GM18873 (cell line): Measurements from ENCODE around the gene TRIM47.
"Not testable (repeated sequence)": the region's sequence is repeated elsewhere in the genome, so short reads cannot be mapped to it uniquely, and the experiment has no call there.

Experiments used
- ATAC-seq: cut with Tn5 transposase; IDR thresholded peaks from one replicate; pipeline ENCODE4 v1.9.1; 2021; ENCODE audit warnings: mild to moderate bottlenecking, moderate library complexity, moderate number of reproducible peaks; ENCODE audit not compliant: unreplicated experiment, low FRiP score

The TRIM47 gene

DNA sequence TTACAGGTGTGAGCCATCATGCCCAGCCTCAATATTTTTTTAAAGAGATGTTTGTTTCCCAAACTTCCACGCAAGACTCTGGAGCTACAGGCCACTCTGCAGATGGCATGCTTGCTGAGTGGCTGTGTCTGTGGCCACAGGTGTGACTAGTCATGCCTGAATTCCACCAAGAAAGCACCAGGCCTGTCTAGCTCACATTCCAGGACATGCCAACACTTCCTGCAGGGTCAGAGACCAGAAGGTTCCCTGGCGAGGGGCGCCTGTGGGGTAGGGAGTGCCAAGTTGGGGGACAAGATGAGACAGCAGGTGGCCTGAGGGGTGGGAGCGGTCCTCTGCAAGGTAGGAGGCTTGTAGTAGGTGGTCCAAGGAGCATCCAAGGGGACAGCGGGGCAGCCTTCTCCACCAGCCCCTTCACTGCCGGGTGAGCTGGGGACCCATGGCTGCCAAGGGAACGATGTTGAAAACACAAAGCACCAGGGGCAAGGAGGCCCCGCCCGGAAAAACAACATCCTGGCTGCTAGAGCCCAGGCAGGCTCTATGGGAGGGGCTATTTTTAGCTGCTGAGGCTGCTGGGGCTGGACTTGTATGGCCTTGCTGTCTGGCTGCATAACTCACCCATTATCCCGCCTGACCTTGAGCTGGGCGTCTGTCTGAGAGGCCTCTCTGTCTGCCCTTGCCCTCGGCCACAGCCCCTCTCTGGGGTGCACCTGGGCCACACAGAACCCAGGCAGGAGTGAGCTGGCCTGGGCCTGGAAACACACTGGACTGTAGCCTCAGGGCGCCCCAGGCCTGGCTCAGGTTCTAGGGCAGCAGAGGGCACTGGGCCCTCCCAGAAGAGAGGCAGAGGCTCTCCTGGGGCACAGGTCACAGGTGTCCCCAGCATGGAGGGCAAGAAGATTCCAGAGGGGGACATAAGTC is 5.7 kb downstream of the TRIM47 start:
- no peak for ATAC-seq

DNA sequence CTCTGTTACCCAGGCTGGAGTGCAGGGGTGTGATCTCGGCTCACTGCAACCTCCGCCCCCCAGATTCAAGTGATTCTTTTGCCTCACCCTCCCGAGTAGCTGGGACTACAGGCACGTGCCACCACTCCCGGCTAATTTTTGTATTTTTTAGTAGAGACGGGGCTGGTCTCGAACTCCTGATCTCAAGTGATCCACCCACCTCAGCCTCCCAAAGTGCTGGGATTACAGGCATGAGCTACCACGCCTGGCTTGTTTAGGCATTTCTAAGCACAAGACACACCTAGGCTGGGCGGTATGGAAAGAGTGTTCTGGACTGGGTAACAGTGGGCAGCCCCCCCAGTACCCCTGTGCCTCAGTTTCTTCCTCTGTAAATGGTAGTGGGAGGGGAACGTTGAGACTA is 8.2 kb downstream of the TRIM47 start:
- not testable (repeated sequence) for ATAC-seq

DNA sequence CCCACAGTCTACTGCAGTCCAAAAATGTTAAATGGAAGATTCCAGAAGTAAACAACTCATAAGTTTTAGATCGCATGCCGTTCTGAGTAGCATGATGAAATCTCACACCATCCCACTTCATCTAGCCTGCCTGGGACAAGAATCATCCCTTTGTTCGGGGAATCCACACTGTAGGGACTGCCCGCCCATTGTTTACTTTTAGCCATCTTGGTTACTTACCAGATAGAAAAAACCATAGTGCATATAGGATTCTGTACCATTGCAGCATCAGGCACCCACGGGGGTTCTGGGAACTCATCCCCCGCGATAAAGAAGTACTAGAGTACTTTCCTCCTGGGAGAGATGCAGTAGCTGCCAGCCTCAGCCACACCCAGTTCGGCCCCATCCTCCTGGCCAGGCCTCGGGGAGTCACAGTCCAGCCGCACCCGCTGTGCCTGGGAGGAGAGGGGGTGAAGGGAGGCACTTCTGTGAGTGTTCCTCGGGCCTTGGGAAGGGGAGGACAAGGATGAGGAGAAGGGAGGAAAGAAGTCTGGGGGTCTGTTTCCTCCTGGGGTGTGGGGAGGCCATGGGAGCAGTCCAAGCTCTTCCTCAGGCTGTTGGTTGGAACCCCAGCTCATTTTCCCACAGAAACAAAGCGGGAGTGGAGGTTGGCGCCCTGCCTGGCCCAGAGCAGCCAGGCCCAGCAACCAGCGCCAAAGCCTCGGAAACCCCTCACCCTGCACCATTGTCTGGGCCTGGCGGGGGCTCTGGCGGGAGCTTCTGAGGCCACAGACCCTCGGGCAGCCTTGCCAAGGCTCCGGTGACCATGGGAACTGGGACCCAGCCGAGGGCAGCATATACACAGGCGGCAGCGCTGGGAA is 8.9 kb downstream of the TRIM47 start:
- ATAC-seq, result no peak

DNA sequence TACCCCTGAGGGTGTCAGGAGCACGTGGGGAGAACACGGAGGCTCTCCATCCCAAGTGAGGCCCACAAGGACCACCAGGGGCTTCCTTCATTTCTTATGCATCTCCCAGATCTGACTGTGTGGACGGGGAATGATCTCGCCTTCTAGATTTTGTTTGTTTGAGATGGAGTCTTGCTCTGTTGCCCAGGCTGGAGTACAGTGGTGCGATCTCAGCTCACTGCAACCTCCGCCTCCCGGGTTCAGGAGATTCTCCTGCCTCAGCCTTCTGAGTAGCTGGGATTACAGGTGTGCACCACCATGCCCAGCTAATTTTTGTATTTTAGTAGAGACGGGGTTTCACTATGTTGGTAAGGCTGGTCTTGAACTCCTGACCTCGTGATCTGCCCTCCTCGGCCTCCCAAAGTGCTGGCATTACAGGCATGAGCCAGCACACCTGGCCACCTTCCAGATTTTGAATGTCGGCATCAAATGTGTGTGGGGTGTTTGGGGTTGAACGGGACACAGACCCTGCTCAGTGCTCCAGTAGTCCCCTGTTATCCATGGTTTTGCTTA is 9.6 kb downstream of the TRIM47 start:
- ATAC-seq, result not testable (repeated sequence)

DNA sequence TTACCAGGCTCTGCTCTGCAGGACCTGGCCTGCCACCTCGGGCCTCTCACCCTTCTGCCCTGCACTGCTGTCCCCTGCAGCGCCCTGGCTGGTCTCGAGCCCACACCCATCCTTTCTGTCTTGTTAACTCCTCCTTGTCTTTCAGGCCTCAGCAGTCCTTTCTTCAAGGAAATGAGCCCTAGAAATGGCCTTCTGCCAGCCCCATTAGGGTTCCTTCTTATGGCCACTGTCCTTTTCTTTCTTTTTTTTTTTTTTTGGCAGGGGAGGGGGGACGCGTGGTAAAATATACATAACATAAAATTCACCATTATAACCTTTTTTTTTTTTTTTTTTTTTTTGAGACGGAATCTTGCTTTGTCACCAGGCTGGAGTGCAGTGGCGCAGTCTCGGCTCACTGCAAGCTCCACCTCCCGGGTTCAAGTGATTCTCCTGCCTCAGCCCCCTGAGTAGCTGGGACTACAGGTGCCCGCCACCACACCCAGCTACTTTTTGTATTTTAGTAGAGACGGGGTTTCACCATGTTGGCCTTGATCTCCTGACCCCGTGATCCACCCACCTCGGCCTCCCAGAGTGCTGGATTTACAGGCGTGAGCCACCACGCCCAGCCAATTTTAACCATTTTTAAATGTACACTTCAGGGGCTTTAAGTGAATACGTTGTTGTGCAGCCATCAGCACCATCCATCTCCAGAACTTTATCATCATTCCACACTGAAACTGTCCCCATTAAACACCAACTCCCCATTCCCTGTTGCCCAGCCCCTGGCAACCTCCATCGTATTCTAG is 12.8 kb downstream of the TRIM47 start:
- ATAC-seq, result not testable (repeated sequence)

DNA sequence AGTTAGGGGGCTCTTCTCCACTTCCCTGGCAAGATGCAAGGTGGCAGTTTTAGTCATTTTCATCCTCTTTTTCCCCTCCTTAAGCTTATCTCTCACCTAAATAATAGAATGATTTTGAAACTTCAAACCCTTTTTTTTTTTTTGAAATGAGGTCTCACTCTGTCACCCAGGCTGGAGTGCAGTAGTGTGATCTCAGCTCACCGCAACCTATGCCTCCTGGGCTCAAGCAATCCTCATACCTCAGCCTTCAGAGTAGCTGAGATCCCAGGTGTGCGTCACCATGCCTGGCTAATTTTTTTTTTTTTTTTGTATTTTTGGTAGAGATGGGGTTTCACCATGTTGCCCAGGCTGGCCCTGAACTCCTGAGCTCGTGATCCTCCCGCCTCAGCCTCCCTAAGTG is 13.5 kb downstream of the TRIM47 start:
- not testable (repeated sequence) for ATAC-seq

DNA sequence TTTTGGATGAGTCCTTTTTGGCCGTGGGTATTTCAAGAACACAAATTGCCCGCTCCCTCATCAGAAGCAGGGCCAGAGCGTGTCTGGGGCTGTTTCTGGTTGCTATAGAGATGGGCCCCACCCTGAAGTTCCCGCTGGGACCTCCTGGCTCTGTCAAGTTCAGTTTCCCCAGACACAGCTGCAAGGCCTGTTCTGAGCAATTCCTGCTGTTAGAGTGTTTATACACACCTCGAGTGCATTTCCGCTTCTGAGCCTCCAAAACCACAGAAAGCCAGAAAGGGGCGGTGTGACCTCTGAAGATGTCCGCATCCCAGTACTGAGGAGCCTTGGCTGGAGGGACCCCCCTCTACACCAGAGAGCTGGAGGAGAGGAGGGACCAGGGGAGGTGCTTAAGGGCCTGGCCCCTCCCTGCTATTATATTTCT is 13.9 kb downstream of the TRIM47 start:
- ATAC-seq, result peak; percentile 77

DNA sequence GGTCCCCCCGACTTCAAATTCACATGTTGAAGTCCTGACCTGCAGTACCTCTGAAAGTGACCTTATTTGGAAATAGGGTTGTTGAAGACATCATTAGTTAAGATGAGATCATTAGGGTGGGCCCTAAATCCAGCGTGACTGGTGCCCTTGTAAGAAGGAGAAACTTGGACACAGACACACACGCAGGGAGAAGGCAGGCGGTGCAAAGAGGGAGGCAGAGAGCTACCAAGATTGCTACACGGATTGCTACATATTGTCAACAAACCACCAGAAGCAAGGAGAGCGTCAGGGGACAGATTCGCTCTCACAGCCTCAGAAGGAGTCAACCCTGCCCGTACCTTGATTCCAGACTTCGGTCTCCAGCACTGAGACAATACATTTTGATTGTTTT is 16.5 kb downstream of the TRIM47 start:
- no peak for ATAC-seq

DNA sequence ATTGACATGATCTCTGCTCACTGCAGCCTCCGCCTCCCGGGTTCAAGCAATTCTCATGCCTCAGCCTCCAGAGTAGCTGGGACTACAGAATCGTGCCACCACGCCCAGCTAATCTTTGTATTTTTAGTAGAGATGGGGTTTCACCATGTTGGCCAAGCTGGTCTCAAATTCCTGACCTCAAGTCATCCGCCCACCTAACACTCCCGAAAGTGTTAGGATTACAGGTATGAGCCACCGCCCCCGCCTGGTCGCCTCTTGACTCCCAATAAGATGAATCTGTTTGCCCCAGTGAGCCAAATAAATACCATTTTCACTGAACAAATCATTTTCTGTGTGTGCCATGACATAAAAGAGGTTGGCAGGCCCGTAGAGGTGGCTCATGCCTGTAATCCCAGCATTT is 19.0 kb downstream of the TRIM47 start:
- not testable (repeated sequence) for ATAC-seq

DNA sequence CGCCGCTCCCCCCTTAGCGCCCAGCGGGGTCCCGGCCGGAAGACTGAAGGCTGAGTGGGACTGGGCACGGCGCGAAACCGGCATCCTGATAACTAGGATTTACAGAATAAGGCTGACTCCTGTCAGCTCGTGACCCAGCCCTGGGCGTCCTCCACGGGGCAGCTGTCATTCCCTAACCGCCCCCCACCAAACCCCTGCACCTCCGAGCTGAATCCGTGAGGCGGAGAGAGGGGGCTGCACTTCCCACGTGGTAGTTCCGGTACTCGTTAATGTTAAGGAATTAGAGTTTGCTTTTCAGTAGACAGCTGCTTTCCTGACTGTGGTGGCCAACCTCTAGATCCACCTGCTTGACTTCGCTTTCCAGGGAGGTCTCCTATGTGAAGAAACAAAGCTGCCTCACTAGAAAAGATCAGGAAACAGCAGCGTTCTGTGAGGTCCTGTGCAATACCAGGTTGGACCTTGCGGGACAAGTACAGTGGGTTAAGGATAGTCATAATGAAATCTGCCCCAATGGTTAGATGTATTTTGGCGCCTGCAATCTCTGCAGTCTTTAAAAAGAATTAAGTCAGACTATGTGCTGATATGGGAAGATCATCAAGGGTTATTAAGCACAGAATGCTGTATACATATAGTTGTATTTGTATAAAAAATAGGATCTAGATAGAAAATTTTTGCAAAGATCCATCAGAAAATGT is 22.2 kb downstream of the TRIM47 start:
- ATAC-seq, result peak; percentile 19

DNA sequence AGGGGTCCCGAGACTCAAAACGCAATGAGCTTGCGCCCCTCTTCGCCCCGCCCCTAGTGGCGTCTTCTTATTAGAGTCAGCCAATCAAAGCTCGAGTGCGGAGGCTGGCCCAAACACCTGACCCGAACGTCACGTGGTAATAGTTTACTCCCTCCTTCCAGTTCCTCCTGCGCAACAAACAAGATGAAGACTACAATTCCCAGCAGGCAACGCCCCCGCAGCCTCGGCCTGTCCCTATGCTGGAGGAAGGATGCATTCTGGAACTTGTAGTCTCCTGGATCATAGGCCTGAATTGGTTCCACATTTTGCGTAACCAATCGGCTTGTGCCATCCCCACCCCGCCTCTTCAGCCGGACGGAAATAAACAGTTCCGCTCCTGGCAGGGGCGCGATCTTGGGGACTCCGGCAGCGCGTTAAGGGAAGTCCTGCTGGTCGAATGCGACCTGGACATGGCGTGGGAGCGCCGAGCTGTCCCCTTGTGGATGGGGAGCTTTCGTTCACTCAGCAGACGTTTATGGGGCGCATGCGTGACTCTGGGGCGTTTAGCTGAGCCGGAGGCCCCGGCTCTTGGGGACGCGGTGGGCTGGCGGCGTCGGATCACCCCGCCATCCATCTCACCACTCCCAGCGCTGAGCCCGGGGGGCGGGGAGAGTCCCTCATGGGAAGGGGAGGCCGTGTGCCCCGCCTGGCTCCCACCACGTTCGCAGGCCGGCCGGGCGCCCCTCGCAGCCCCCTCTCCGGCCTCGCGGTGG is 22.9 kb downstream of the TRIM47 start, which contains the start of gene WBP2:
TSS of gene WBP2 (minus strand) at position 26 of the 752 bp plus-strand sequence. CDS start 38 bp downstream, outside the sequence.
- ATAC-seq, result peak; percentile 88

DNA sequence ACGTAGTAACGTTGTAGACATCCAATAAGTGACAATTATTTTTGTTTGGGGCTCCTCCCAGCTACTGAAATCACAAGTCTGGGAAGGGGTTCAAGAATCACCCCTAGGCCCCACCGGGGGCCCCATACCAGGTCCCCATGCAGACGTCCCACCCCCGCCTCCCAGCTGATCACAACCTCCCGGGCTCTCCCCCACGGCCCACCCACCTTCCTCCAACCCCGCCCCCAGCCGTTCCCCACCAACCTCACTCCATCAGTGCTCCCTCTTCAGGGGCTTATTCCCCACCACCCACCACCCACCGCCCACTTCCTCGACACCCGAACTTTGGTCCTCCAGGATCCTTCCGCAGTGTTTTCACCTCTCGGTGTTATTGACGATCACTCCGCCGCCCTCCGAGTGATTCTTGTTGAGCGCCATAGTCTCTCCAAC is 23.5 kb downstream of the TRIM47 start:
- no peak for ATAC-seq

DNA sequence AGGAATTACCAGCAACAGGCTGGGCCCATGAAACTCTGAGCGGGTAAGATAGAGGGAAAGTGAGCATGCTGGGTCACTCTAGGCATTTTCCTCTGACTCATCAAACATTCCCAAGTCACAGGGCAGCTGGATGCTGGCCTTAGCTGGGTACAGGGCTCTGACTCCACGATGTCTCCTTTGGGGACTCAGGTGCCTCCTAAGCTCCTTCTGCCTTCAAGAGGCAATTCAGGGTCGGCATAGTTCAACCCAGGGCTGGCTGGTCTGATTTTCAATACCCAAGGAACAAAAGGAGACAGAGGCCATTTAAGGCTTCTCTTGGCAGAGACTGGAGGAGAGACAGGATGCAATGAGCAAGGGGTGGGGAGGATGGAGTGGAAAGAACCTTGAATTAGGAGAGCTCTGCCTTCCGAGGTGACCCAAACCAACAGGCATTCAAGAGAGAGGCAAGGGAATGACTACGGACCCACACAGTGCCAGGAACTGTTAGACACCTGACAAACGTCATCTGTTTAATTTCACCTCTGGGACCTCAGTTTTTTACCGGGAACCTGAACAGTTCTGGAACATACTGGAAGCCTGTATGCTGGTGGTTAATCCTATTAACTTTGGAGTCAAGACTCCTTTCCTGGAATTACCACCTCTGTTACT is 24.2 kb downstream of the TRIM47 start:
- ATAC-seq, result no peak

DNA sequence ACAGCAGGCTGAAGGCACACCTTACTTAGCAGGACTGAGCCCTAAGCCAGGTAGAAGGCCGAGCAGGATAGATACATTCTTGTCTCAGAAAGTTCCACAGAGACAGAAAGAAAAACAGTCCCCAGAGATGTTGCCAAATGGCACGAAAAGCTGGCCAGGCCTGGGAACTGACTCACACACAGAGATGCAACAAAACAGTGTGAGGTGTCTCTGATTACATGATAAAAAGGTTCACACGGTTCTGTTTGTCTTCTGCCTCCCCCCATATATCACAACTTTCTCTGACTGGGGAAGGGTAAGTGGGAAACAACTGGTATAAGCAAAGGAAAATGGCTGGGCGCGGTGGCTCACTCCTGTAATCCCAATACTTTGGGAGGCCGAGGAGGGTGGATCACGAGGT is 24.9 kb downstream of the TRIM47 start:
- no peak for ATAC-seq

DNA sequence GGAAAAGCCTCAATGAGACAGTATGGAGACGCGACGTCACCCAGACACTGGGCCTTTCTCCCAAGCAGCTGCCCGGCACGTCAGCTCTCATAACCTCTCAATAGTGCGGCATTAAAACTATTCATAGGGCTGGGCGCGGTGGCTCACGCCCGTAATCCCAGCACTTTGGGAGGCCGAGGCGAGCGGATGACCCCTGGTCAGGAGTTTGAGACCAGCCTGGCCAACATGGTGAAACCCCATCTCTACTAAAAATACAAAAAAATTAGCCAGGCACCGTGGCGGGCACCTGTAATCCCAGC is 26.7 kb downstream of the TRIM47 start:
- not testable (repeated sequence) for ATAC-seq

DNA sequence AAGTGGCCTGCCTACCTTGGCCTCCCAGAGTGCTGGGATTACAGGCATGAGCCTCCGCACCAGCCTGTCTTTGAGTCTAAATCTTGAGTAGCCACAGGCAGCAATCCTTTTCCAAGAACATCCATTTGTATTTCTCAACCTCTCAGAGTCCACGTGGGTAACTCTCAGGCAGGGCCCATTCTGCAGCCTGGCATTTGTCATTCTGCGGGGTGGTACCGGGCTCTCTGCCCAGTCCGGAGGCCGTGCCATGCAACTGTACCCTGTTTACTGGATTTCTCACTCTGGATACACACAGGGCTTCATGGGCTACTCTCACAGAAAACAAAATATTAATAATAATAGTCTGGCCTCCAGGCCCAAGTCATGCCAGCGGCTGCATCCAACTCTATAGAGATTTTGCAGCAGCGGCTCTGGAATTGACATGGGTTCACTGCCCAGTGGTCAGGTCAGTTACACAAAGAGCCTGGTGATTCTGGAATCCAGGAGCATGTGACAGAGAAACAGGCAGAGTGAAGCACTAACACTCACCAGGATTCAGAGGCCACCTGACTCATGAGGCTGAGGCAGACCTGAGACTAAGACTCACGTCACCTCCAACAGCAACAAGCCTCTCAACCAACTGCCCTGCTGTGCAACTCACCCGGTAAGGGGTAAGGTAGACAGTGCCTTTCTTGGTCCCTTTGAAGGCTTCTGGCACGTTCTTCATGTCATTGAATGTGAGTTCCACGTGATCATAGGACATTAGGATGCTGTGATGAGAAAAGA is 27.3 kb downstream of the TRIM47 start:
- no peak for ATAC-seq

DNA sequence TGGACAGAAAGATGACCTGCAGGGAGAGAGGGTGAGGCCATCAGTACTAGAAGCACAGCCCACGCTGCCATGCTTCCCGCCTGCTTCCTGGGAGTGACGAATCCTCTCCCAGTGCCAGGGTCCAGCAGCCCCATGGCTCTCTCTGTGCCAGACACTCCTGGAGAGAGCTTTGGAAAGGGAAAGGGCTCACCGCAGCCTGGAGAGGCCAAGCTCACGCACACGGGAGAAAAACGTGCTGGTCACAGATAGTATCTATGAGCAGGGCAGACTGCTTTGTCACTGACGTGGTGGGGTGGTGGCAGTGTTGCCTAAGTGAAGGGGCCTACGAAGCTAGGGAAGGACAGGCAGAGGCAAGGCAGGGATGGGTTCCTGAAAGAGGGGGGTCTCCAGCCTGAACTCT is 28.7 kb downstream of the TRIM47 start:
- ATAC-seq, result no peak

DNA sequence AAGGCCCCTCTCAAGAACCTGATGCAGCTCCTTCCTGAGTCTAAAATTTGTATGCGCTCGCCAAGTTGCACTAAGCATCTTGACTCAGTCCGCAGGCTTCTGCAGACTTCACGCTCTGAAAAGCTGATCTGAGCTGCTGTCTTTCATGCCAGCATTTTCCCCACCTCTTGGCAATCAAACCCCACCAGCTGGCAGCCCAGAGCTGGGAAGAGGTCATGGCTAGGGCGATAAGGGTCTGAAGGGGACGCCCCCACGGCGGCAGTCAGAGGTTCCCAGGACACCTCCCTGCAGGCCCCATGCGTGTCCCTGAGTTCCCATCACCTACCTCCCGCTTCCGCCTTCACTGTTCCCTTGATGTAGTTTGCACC is 29.1 kb downstream of the TRIM47 start:
- no peak for ATAC-seq
